GM12878 (cell line): ENCODE results near the gene DOCK9.

Experiments used
- BHLHE40 ChIP-seq, 2 experiments: fragments of 450-650 bp in 1 of 2; IDR thresholded peaks; 2 replicates each; pipeline ENCODE4 v1.6.1; 2011 to 2017; ENCODE audit warnings: low read depth in 2 of 2, borderline replicate concordance in 1 of 2, improper control_type of control experiment in 1 of 2, low read length in 1 of 2, mild to moderate bottlenecking in 1 of 2
- ETV6 ChIP-seq, 2 experiments: fragments of 450-650 bp in 1 of 2; IDR thresholded peaks in 1 of 2; conservative IDR thresholded peaks in 1 of 2; 2 replicates each; pipeline ENCODE4 v1.6.1; 2014; ENCODE audit warnings: antibody characterized with exemption in 1 of 2, borderline replicate concordance in 1 of 2, low read depth in 1 of 2, mild to moderate bottlenecking in 1 of 2, moderate library complexity in 1 of 2
- FOXM1 ChIP-seq: IDR thresholded peaks from 2 replicates; pipeline ENCODE4 v1.6.1; 2012; ENCODE audit warnings: low read depth, mild to moderate bottlenecking, inconsistent platforms, low read length, moderate library complexity
- HCFC1 ChIP-seq: fragments of 150-350 bp; IDR thresholded peaks from 2 replicates; pipeline ENCODE4 v1.6.1; 2014; ENCODE audit warnings: low read length
- POLR2AphosphoS5 ChIP-seq: IDR thresholded peaks from 2 replicates; pipeline ENCODE4 v1.6.1; 2011; ENCODE audit warnings: mild to moderate bottlenecking, low read length, inconsistent platforms
- RCOR1 ChIP-seq: conservative IDR thresholded peaks from 2 replicates; pipeline ENCODE4 v1.6.1; 2012; ENCODE audit warnings: low read depth, low read length, improper control_type of control experiment
- RFX5 ChIP-seq: IDR thresholded peaks from 2 replicates; pipeline ENCODE4 v1.6.1; 2011; ENCODE audit warnings: low read depth, low read length, improper control_type of control experiment
- TCF12 ChIP-seq: IDR thresholded peaks from 2 replicates; pipeline ENCODE4 v1.6.1; 2011; ENCODE audit warnings: low read depth, mild to moderate bottlenecking, low read length
- YBX1 ChIP-seq: fragments of 450-650 bp; IDR thresholded peaks from 2 replicates; pipeline ENCODE4 v1.6.1; 2016; ENCODE audit warnings: antibody characterized with exemption
- ZSCAN29 ChIP-seq: fragments of 450-650 bp; IDR thresholded peaks from 2 replicates; pipeline ENCODE4 v1.6.1; 2017; ENCODE audit warnings: mild to moderate bottlenecking, moderate library complexity
- TF ChIP-seq, protein P1 (sequence below), 3 experiments: IDR thresholded peaks in 2 of 3; conservative IDR thresholded peaks in 1 of 3; 2 replicates each; pipeline ENCODE4 v1.5.1; 2011; ENCODE audit warnings: low read depth in 3 of 3, low read length in 3 of 3, mild to moderate bottlenecking in 3 of 3, control low read depth in 2 of 3, moderate library complexity in 2 of 3, inconsistent platforms in 1 of 3, mixed read lengths in 1 of 3; ENCODE audit not compliant: control insufficient read depth in 2 of 3, insufficient read depth in 1 of 3; ENCODE audit errors: extremely low read depth in 1 of 3
- TF ChIP-seq, protein P2 (sequence below): fragments of 450-650 bp; IDR thresholded peaks from 2 replicates; pipeline ENCODE4 v1.6.1; 2018; ENCODE audit warnings: mild to moderate bottlenecking, low read depth, moderate library complexity; ENCODE audit not compliant: partially characterized antibody
- TF ChIP-seq, protein P3 (sequence below): IDR thresholded peaks from 2 replicates; pipeline ENCODE4 v1.6.1; 2011; ENCODE audit warnings: low read depth, low read length, improper control_type of control experiment, borderline replicate concordance

DNA sequence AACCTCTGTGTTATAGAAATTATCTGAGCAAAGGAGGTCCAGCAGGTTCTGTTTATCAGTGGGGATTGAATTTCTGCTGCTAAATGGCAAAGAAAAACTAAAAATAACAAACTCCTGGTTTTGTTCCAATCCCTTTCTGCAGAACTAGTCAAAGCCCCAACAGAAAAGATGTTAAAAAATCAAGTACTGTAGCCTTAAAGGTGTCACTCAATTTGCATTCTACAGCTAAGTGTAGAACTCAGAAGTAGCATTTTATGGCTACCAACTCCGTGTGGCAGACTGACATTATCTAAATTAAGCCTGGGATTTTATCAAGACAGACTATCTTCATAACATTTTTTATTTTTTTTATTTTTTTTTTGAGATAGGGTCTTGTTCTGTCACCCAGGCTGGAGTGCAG lies 133.8 kb downstream of the DOCK9 start:
- TF ChIP-seq, protein P1, sequence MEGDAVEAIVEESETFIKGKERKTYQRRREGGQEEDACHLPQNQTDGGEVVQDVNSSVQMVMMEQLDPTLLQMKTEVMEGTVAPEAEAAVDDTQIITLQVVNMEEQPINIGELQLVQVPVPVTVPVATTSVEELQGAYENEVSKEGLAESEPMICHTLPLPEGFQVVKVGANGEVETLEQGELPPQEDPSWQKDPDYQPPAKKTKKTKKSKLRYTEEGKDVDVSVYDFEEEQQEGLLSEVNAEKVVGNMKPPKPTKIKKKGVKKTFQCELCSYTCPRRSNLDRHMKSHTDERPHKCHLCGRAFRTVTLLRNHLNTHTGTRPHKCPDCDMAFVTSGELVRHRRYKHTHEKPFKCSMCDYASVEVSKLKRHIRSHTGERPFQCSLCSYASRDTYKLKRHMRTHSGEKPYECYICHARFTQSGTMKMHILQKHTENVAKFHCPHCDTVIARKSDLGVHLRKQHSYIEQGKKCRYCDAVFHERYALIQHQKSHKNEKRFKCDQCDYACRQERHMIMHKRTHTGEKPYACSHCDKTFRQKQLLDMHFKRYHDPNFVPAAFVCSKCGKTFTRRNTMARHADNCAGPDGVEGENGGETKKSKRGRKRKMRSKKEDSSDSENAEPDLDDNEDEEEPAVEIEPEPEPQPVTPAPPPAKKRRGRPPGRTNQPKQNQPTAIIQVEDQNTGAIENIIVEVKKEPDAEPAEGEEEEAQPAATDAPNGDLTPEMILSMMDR (IDR thresholded peaks at IDR 0.05 in 2 of 3, conservative IDR thresholded peaks at IDR 0.05 in 1 of 3; ENCODE audit: control insufficient read depth in 2 of 3, extremely low read depth in 1 of 3, insufficient read depth in 1 of 3, low read depth in 3 of 3, low read length in 3 of 3), result no peak
- TF ChIP-seq POLR2AphosphoS5 (no peak), RFX5 (no peak), TCF12 (no peak), RCOR1 (no peak), BHLHE40 (IDR thresholded peaks at IDR 0.05; ENCODE audit: borderline replicate concordance in 1 of 2, low read depth in 2 of 2, low read length in 1 of 2) (no peak), HCFC1 (no peak), ETV6 (conservative IDR thresholded peaks at IDR 0.05 in 1 of 2, IDR thresholded peaks at IDR 0.05 in 1 of 2; ENCODE audit: borderline replicate concordance in 1 of 2, low read depth in 1 of 2) (no peak), YBX1 (no peak), ZSCAN29 (no peak), FOXM1 (no peak)
- TF ChIP-seq, protein P2, sequence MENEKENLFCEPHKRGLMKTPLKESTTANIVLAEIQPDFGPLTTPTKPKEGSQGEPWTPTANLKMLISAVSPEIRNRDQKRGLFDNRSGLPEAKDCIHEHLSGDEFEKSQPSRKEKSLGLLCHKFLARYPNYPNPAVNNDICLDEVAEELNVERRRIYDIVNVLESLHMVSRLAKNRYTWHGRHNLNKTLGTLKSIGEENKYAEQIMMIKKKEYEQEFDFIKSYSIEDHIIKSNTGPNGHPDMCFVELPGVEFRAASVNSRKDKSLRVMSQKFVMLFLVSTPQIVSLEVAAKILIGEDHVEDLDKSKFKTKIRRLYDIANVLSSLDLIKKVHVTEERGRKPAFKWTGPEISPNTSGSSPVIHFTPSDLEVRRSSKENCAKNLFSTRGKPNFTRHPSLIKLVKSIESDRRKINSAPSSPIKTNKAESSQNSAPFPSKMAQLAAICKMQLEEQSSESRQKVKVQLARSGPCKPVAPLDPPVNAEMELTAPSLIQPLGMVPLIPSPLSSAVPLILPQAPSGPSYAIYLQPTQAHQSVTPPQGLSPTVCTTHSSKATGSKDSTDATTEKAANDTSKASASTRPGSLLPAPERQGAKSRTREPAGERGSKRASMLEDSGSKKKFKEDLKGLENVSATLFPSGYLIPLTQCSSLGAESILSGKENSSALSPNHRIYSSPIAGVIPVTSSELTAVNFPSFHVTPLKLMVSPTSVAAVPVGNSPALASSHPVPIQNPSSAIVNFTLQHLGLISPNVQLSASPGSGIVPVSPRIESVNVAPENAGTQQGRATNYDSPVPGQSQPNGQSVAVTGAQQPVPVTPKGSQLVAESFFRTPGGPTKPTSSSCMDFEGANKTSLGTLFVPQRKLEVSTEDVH, result no peak
- TF ChIP-seq, protein P3, sequence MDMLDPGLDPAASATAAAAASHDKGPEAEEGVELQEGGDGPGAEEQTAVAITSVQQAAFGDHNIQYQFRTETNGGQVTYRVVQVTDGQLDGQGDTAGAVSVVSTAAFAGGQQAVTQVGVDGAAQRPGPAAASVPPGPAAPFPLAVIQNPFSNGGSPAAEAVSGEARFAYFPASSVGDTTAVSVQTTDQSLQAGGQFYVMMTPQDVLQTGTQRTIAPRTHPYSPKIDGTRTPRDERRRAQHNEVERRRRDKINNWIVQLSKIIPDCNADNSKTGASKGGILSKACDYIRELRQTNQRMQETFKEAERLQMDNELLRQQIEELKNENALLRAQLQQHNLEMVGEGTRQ, result no peak
